ENCODE measurements around the gene PRKCH.

The PRKCH gene

DNA sequence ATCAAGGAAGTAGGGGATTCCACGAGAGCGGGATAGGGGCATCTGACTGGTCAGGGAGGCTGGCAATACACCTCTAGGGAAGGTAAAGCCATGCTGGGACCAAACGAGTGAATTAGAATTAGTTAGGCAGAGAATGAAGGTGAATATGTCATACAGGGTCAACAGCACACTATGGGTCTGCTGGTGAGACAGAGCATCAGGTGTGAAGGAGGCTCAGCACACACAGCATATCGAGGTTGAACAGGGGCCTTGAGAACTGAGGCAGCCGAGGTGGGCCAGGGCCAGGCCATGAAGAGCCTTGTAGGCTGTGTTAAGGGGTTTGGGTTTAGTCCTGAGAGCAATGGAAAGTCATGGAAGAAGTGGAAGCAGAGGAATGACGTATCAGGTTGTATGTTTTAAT is 137.8 kb downstream of the PRKCH start:
- DNase-seq (ENCODE audit: low read depth), result no peak
- no peak for TF ChIP-seq MYC (IDR thresholded peaks at IDR 0.05; ENCODE audit: low read depth, low read length)
- TF ChIP-seq POLR2A (IDR thresholded peaks at IDR 0.05; ENCODE audit: extremely low read depth, insufficient read length), result no peak
- TF ChIP-seq MAX (IDR thresholded peaks at IDR 0.05; ENCODE audit: low read depth, low read length), result no peak
- TF ChIP-seq, protein P1, sequence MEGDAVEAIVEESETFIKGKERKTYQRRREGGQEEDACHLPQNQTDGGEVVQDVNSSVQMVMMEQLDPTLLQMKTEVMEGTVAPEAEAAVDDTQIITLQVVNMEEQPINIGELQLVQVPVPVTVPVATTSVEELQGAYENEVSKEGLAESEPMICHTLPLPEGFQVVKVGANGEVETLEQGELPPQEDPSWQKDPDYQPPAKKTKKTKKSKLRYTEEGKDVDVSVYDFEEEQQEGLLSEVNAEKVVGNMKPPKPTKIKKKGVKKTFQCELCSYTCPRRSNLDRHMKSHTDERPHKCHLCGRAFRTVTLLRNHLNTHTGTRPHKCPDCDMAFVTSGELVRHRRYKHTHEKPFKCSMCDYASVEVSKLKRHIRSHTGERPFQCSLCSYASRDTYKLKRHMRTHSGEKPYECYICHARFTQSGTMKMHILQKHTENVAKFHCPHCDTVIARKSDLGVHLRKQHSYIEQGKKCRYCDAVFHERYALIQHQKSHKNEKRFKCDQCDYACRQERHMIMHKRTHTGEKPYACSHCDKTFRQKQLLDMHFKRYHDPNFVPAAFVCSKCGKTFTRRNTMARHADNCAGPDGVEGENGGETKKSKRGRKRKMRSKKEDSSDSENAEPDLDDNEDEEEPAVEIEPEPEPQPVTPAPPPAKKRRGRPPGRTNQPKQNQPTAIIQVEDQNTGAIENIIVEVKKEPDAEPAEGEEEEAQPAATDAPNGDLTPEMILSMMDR (IDR thresholded peaks at IDR 0.05; ENCODE audit: low read depth, low read length), result no peak
- no peak overlapping the region for H3K4me3 ChIP-seq (ENCODE audit: low read depth, low read length)

GRCh38 chr14:61460063-61460462 is 138.7 kb downstream of the PRKCH start:
- no peak for DNase-seq (ENCODE audit: low read depth)
- H3K4me3 ChIP-seq (ENCODE audit: low read depth, low read length), result no peak overlapping the region
- TF ChIP-seq MYC (IDR thresholded peaks at IDR 0.05; ENCODE audit: low read depth, low read length) (no peak), POLR2A (IDR thresholded peaks at IDR 0.05; ENCODE audit: extremely low read depth, insufficient read length) (no peak), MAX (IDR thresholded peaks at IDR 0.05; ENCODE audit: low read depth, low read length) (no peak)
- TF ChIP-seq, protein P1 (IDR thresholded peaks at IDR 0.05; ENCODE audit: low read depth, low read length), result no peak

- H3K4me3 ChIP-seq (ENCODE audit: low read depth, low read length), result no peak overlapping the region
- DNase-seq (ENCODE audit: low read depth), result no peak
- TF ChIP-seq, protein P1 (IDR thresholded peaks at IDR 0.05; ENCODE audit: low read depth, low read length), result no peak
- no peak for TF ChIP-seq MAX (IDR thresholded peaks at IDR 0.05; ENCODE audit: low read depth, low read length)
- TF ChIP-seq MYC (IDR thresholded peaks at IDR 0.05; ENCODE audit: low read depth, low read length), result no peak
- TF ChIP-seq POLR2A (IDR thresholded peaks at IDR 0.05; ENCODE audit: extremely low read depth, insufficient read length), result no peak
Measured at GRCh38 chr14:61460718-61461611, 139.6 kb downstream of the PRKCH start.

DNA sequence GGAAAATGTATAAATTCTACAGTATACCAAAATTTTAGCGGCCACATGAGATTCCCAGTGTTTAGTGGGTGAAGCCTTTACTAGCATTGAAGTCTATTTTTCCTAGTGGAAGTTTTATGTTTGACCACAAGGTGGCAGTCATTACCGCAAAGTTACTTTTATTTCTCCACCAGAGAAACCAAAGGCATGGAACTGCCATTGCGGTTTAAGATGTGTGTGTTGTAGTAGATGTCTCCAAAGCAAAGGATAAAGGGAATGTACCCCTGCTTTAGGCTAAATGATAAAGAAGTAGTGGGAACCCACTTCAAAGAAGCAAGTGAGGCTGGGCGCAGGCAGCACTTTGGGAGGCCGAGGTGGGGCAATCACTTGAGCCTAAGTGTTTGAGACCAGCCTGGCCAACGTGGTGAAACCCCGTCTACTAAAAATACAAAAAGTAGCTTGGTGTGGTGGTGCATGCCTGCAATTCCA is 140.5 kb downstream of the PRKCH start:
- peak; percentile 70 for DNase-seq (ENCODE audit: low read depth)
- TF ChIP-seq MAX (IDR thresholded peaks at IDR 0.05; ENCODE audit: low read depth, low read length), result no peak
- TF ChIP-seq, protein P1 (IDR thresholded peaks at IDR 0.05; ENCODE audit: low read depth, low read length), result peak; percentile 48
- no peak overlapping the region for H3K4me3 ChIP-seq (ENCODE audit: low read depth, low read length)

DNA sequence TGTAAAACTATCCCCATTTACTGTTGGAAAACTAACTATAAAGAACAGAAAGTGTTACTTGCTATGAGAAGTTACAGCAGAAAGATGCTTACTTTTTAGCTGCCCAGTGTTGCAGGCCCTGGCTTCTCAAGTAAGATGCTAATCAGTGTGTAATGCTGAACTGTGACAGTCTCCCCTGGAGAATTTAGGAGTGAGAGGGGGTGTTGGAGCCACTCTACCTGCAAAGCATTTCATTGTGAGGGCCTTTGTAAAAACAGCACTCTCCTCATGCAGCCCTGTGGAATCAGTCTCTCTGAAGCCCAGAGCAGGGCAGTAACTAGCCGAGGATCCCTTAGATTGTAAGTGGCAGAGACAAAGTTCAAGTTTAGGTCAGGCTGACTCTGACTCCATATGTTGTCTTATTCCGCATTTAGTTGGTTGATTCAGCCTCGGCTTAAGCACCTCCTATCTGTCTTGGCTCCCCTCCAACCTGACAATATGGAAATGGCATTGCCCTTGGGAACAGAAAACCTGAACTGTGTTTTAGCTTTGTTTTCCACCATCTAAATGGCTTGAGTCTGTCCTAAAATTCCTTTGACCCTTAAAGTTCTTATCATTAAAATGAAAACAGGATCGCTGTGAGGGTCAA is 141.3 kb downstream of the PRKCH start:
- no peak for TF ChIP-seq MAX (IDR thresholded peaks at IDR 0.05; ENCODE audit: low read depth, low read length)
- TF ChIP-seq, protein P1 (IDR thresholded peaks at IDR 0.05; ENCODE audit: low read depth, low read length), result no peak
- no peak for TF ChIP-seq POLR2A (IDR thresholded peaks at IDR 0.05; ENCODE audit: extremely low read depth, insufficient read length)
- TF ChIP-seq MYC (IDR thresholded peaks at IDR 0.05; ENCODE audit: low read depth, low read length), result no peak
- DNase-seq (ENCODE audit: low read depth), result no peak
- H3K4me3 ChIP-seq (ENCODE audit: low read depth, low read length), result no peak overlapping the region

Data from NB4 (cell line).